Ascending aorta (tissue), 2 donors: ENCODE measurements around the gene ADAMTS19. TPM values are rescaled to one million over a fixed set of nuclear protein-coding genes. Genes with fewer than 3 reads are reported as not detected.
"Not testable (repeated sequence)": the region's sequence is repeated elsewhere in the genome, so short reads cannot be mapped to it uniquely, and the experiment has no call there.

Source experiments
- DNase-seq, 2 donors: peaks; one replicate each; pipeline ENCODE4 v3.0.0-alpha.2; 2019; ENCODE audit warnings: low spot score in 2 of 2
- H3K27ac ChIP-seq, 2 donors: fragments of 200-600 bp; sonication (generic); one replicate each; pipeline ENCODE4 v1.5.1; 2016 to 2017; ENCODE audit warnings: mild to moderate bottlenecking in 1 of 2
- H3K27me3 ChIP-seq: fragments of 200-600 bp; sonication (generic); one replicate; pipeline ENCODE4 v1.5.1; 2017
- H3K36me3 ChIP-seq, 2 donors: fragments of 200-600 bp; sonication (generic); one replicate each; pipeline ENCODE4 v1.5.1; 2016
- H3K4me1 ChIP-seq, 2 donors: fragments of 200-600 bp; sonication (generic); one replicate each; pipeline ENCODE4 v1.5.1; 2016 to 2017; ENCODE audit warnings: mild to moderate bottlenecking in 1 of 2
- H3K4me3 ChIP-seq, 2 donors: fragments of 200-600 bp; sonication (generic); one replicate each; pipeline ENCODE4 v1.5.1; 2016 to 2017; ENCODE audit warnings: mild to moderate bottlenecking in 1 of 2
- H3K9me3 ChIP-seq, 2 donors: fragments of 200-600 bp; sonication (generic); one replicate each; pipeline ENCODE4 v1.5.1; 2016
- intact Hi-C: fragments of 100-400 bp; cut with DNase I; formaldehyde crosslinking; loops from one replicate; pipeline ENCODE4 v1.15.1; 2023
- total RNA-seq: library from RNA; depleted of rRNA; stranded (reverse); fragments of >200 nt; gene quantifications from one replicate; pipeline ENCODE4 v1.1.0, GENCODE V29; 2016
- TF ChIP-seq, protein P1 (sequence below), 3 experiments: fragments of 200-600 bp in 2 of 3; fragments of 450-650 bp in 1 of 3; sonication (generic) in 2 of 3; IDR thresholded peaks; one replicate each; pipeline ENCODE4 v1.5.1; 2016 to 2019; ENCODE audit warnings: antibody characterized with exemption in 3 of 3, mild to moderate bottlenecking in 1 of 3, moderate library complexity in 1 of 3

ADAMTS19 gene
- total RNA-seq, 1 donor from 2014 or later, result 0.32 TPM

DNA sequence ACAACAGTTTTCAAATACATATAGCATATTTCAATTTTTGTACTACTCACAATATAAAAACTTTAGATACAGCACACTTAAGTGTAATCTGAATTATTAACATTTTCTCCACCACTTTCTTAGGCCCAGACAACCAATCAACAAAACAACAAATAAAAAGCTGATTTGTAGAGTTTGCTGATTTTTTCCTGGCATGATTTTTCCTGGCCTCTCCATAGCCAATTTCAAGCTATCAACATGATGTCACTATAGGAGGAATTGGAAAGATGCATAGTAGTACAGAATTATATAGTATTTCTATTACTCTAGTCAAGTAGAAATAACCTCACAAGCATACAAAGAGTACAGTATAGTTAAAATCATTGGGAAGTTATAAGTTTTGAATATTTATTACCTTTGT lies 35.1 kb upstream of the ADAMTS19 start:
- TF ChIP-seq, protein P1, sequence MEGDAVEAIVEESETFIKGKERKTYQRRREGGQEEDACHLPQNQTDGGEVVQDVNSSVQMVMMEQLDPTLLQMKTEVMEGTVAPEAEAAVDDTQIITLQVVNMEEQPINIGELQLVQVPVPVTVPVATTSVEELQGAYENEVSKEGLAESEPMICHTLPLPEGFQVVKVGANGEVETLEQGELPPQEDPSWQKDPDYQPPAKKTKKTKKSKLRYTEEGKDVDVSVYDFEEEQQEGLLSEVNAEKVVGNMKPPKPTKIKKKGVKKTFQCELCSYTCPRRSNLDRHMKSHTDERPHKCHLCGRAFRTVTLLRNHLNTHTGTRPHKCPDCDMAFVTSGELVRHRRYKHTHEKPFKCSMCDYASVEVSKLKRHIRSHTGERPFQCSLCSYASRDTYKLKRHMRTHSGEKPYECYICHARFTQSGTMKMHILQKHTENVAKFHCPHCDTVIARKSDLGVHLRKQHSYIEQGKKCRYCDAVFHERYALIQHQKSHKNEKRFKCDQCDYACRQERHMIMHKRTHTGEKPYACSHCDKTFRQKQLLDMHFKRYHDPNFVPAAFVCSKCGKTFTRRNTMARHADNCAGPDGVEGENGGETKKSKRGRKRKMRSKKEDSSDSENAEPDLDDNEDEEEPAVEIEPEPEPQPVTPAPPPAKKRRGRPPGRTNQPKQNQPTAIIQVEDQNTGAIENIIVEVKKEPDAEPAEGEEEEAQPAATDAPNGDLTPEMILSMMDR (IDR thresholded peaks at IDR 0.05), result no peak
- no peaks in the 10 kb centered on the region for H3K9me3 ChIP-seq
- intact Hi-C loops, result no loop called here
- H3K27me3 ChIP-seq, result no peaks in the 10 kb centered on the region
- H3K4me1 ChIP-seq, result no peaks in the 10 kb centered on the region
- no peak overlapping the region for H3K27ac ChIP-seq
- no peak for DNase-seq
- H3K36me3 ChIP-seq, result no peaks in the 10 kb centered on the region
- no peak overlapping the region for H3K4me3 ChIP-seq

DNA sequence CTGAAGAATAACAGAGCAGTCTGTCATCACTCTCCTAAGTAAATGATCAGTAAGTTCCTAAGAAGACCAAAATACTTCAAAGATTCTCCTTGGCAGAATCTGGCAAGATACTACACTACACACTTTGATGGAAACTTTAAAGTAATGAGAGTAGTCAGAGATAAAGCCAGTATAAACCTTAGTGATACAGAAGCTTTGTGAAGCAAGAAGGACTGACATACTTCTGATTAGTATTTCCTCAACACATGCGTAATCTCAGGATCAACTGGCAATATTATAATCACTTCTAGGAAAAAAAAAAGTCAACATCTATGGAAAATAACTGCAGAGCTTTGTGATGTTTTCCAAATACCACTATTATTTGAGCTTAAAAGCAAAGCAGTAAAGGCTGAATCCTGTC lies 34.0 kb upstream of the ADAMTS19 start:
- DNase-seq, result no peak
- Histone ChIP-seq H3K4me1 (no peaks in the 10 kb centered on the region), H3K36me3 (no peaks in the 10 kb centered on the region), H3K4me3 (no peak overlapping the region), H3K27ac (no peak overlapping the region), H3K9me3 (no peaks in the 10 kb centered on the region), H3K27me3 (no peaks in the 10 kb centered on the region)
- TF ChIP-seq, protein P1 (IDR thresholded peaks at IDR 0.05), result no peak
- intact Hi-C loops, result no loop called here

DNA sequence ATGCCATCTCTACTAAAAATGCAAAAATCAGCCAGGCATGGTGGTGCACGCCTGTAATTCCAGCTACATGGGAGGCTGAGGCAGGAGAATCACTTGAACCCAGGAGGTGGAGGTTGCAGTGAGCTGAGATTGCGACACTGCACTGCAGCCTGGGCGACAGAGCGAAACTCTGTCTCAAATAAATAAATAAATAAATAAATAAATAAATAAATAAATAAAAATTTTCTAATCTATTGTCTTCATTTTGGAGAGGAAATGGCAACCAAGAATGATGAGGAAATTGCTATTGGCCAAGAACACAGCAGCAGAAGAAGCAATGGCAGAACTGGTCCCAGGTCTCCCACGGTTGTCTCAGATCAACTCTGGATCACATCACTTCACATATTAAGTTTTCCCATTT lies 31.5 kb upstream of the ADAMTS19 start:
- H3K27ac ChIP-seq, H3K36me3 ChIP-seq, DNase-seq, H3K27me3 ChIP-seq, intact Hi-C loops, H3K4me1 ChIP-seq, H3K4me3 ChIP-seq, H3K9me3 ChIP-seq: not testable (repeated sequence)

DNA sequence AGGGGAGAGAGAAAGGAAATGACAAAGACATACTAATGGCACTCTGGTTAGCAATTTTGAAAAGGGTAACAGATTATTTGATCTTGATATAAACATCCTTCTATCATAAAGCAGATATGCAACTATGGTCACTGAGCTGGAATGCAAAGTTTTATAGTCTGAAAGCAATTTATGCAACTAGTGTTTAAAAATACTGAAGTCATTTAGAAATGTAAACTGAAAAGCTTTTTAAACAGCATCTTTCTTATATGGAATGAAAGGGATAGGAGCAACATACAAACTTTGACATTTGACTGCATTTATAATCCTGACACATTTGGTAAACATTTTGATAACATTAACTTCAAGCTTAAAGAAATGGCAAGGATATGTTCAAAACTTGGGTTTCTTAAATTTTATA lies 28.7 kb upstream of the ADAMTS19 start:
- H3K9me3 ChIP-seq, result no peaks in the 10 kb centered on the region
- intact Hi-C loops, result no loop called here

DNA sequence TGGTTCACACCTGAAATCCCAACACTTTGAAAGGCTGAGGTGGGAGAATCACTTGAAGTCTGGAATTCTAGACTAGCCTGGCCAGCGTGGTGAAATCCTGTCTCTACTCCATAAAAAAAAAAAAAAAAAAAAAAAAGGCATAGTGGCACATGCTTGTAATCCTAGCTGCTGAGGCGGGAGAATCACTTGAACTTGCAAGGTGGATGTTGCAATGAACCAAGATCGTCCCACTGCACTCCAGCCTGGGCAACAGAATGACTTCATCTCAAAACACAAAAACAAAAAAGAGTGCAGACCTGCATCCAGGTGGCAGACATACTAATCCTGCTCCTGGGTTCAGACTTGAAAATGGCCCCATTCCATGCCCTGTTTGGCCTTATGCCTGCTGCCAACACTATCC lies 21.8 kb upstream of the ADAMTS19 start:
- Histone ChIP-seq H3K9me3 (no peaks in the 10 kb centered on the region), H3K4me1 (no peaks in the 10 kb centered on the region), H3K4me3 (no peak overlapping the region), H3K27ac (no peak overlapping the region), H3K27me3 (no peaks in the 10 kb centered on the region), H3K36me3 (no peaks in the 10 kb centered on the region)
- DNase-seq, result no peak
- intact Hi-C loops, result no loop called here
- TF ChIP-seq, protein P1 (IDR thresholded peaks at IDR 0.05), result no peak

More for the DNA sequence above, 28.7 kb upstream of the ADAMTS19 start:
- H3K27ac ChIP-seq, result no peak overlapping the region
- DNase-seq, result no peak
- no peaks in the 10 kb centered on the region for H3K4me1 ChIP-seq
- H3K4me3 ChIP-seq, result no peak overlapping the region
- TF ChIP-seq, protein P1 (IDR thresholded peaks at IDR 0.05), result no peak
- H3K36me3 ChIP-seq, result no peaks in the 10 kb centered on the region
- H3K27me3 ChIP-seq, result no peaks in the 10 kb centered on the region

DNA sequence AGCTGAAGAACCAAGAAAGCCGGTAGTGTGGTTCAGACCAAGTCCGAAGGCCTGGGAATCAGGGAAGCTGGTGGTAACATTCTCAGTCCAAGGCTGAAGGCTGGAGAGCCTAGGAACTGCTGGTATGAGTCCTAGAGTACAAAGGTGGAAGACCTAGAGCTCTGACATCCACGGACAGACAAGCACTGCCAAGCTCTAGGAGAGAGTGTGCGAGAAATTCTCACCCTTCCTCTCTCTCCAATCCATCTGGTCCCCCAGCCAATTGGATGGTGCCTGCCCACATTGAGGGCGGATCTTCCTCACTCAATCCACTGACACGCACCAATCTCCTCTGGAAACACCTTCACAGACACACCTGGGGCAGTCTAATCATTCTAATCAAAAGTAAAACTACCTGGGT lies 19.7 kb upstream of the ADAMTS19 start:
- Histone ChIP-seq H3K9me3 (no peaks in the 10 kb centered on the region), H3K27ac (no peak overlapping the region), H3K27me3 (no peaks in the 10 kb centered on the region), H3K36me3 (no peaks in the 10 kb centered on the region), H3K4me3 (no peak overlapping the region), H3K4me1 (no peaks in the 10 kb centered on the region)
- intact Hi-C loops, result no loop called here
- no peak for DNase-seq
- TF ChIP-seq, protein P1 (IDR thresholded peaks at IDR 0.05), result no peak
